Ectodermal cell (in vitro differentiated cells): ENCODE results near the gene BACE1-AS.
"Not testable (repeated sequence)": the region's sequence is repeated elsewhere in the genome, so short reads cannot be mapped to it uniquely, and the experiment has no call there.

ENCODE experiments used
- H3K27ac ChIP-seq: 2 replicates; pipeline ENCODE4 v1.7.0; 2013; ENCODE audit warnings: mild to moderate bottlenecking, low read depth, low read length; ENCODE audit not compliant: insufficient read depth, poor library complexity, severe bottlenecking
- H3K27me3 ChIP-seq: 2 replicates; pipeline ENCODE4 v1.7.0; 2013; ENCODE audit warnings: mild to moderate bottlenecking, low read length; ENCODE audit not compliant: insufficient read depth, control insufficient read depth, poor library complexity, severe bottlenecking
- H3K36me3 ChIP-seq: one replicate; pipeline ENCODE4 v1.7.0; 2013; ENCODE audit warnings: low read length; ENCODE audit not compliant: control insufficient read depth, insufficient read depth
- H3K4me1 ChIP-seq: one replicate; pipeline ENCODE4 v1.7.0; 2013; ENCODE audit warnings: low read length; ENCODE audit not compliant: control insufficient read depth, insufficient read depth
- H3K4me3 ChIP-seq: 2 replicates; pipeline ENCODE4 v1.7.0; 2013; ENCODE audit warnings: low read depth, low read length, control low read depth; ENCODE audit not compliant: insufficient read depth
- H3K9me3 ChIP-seq: 2 replicates; pipeline ENCODE4 v1.7.0; 2013; ENCODE audit warnings: mild to moderate bottlenecking, low read length, moderate library complexity; ENCODE audit not compliant: control insufficient read depth
- WGBS, 2 experiments: methylation state at CpG; one replicate each; pipeline ENCODE4 v1.1.7; 2013; ENCODE audit warnings: missing lambda C conversion rate in 2 of 2; 5-methylcytosine and 5-hydroxymethylcytosine counted together

BACE1-AS gene

GRCh38 chr11:117269856-117270255, 21.3 kb upstream of the BACE1-AS start:
- H3K9me3 ChIP-seq = no peaks in the 10 kb centered on the region
- no peaks in the 10 kb centered on the region for H3K36me3 ChIP-seq
- H3K27me3 ChIP-seq = no peaks in the 10 kb centered on the region
- no peak overlapping the region for H3K4me3 ChIP-seq
- 94 to 95% methylated on average over 2 of the region's 2 CpGs for WGBS, 2 experiments
- H3K4me1 ChIP-seq = no peaks in the 10 kb centered on the region
- no peak overlapping the region for H3K27ac ChIP-seq

- no peaks in the 10 kb centered on the region for H3K27me3 ChIP-seq
- H3K27ac ChIP-seq = no peak overlapping the region
- H3K36me3 ChIP-seq = no peaks in the 10 kb centered on the region
- no peaks in the 10 kb centered on the region for H3K4me1 ChIP-seq
- H3K4me3 ChIP-seq = no peak overlapping the region
- no peaks in the 10 kb centered on the region for H3K9me3 ChIP-seq
- WGBS, 2 experiments = 93 to 95% methylated on average over 4 of the region's 4 CpGs
Observed at GRCh38 chr11:117271208-117271607, 19.9 kb upstream of the BACE1-AS start.

GRCh38 chr11:117272175-117272574, 19.0 kb upstream of the BACE1-AS start:
- H3K4me1 ChIP-seq, H3K36me3 ChIP-seq, H3K27ac ChIP-seq, H3K9me3 ChIP-seq, H3K27me3 ChIP-seq, H3K4me3 ChIP-seq: not testable (repeated sequence)
- 93 to 97% methylated on average over 5 of the region's 5 CpGs for WGBS, 2 experiments

- no peak overlapping the region for H3K27ac ChIP-seq
- H3K9me3 ChIP-seq = no peaks in the 10 kb centered on the region
- no peak overlapping the region for H3K4me3 ChIP-seq
- H3K27me3 ChIP-seq = no peaks in the 10 kb centered on the region
- no peaks in the 10 kb centered on the region for H3K36me3 ChIP-seq
- WGBS, 2 experiments = 91 to 93% methylated on average over 9 of the region's 9 CpGs
- H3K4me1 ChIP-seq = peaks cover 4% of the 10 kb centered on the region
Observed at GRCh38 chr11:117273550-117274289, 17.4 kb upstream of the BACE1-AS start.

GRCh38 chr11:117278347-117278746, 12.8 kb upstream of the BACE1-AS start:
- no peak overlapping the region for H3K27ac ChIP-seq

GRCh38 chr11:117279711-117280376, 11.3 kb upstream of the BACE1-AS start:
- Histone ChIP-seq H3K9me3 (no peaks in the 10 kb centered on the region), H3K36me3 (peaks cover 28% of the 10 kb centered on the region), H3K4me3 (no peak overlapping the region), H3K27me3 (no peaks in the 10 kb centered on the region), H3K27ac (no peak overlapping the region), H3K4me1 (peaks cover 5% of the 10 kb centered on the region)
- 90 to 96% methylated on average over 4 of the region's 4 CpGs for WGBS, 2 experiments

More at GRCh38 chr11:117278347-117278746, 12.8 kb upstream of the BACE1-AS start:
- WGBS, 2 experiments = 90 to 95% methylated on average over 2 of the region's 2 CpGs
- Histone ChIP-seq H3K4me1 (peaks cover 5% of the 10 kb centered on the region), H3K9me3 (no peaks in the 10 kb centered on the region), H3K4me3 (no peak overlapping the region), H3K27me3 (no peaks in the 10 kb centered on the region), H3K36me3 (peaks cover 18% of the 10 kb centered on the region)

GRCh38 chr11:117281159-117281558, 10.0 kb upstream of the BACE1-AS start:
- H3K4me1 ChIP-seq = peaks cover 5% of the 10 kb centered on the region
- no peak overlapping the region for H3K4me3 ChIP-seq
- no peaks in the 10 kb centered on the region for H3K9me3 ChIP-seq
- no peaks in the 10 kb centered on the region for H3K27me3 ChIP-seq
- WGBS, 2 experiments = 90 to 95% methylated on average over 6 of the region's 6 CpGs
- peaks cover 29% of the 10 kb centered on the region for H3K36me3 ChIP-seq
- no peak overlapping the region for H3K27ac ChIP-seq

- Histone ChIP-seq H3K9me3 (no peaks in the 10 kb centered on the region), H3K4me3 (no peak overlapping the region), H3K27ac (no peak overlapping the region), H3K4me1 (peaks cover 5% of the 10 kb centered on the region), H3K36me3 (peaks cover 29% of the 10 kb centered on the region), H3K27me3 (no peaks in the 10 kb centered on the region)
- WGBS, 2 experiments = 95 to 98% methylated on average over 7 of the region's 7 CpGs
Observed at GRCh38 chr11:117281869-117282268, 9.3 kb upstream of the BACE1-AS start.

GRCh38 chr11:117282956-117283355, 8.2 kb upstream of the BACE1-AS start:
- H3K27ac ChIP-seq = no peak overlapping the region
- WGBS, 2 experiments = 92 to 94% methylated on average over 3 of the region's 3 CpGs
- H3K4me3 ChIP-seq = no peak overlapping the region
- no peaks in the 10 kb centered on the region for H3K27me3 ChIP-seq
- peaks cover 5% of the 10 kb centered on the region for H3K4me1 ChIP-seq
- peaks cover 33% of the 10 kb centered on the region for H3K36me3 ChIP-seq
- H3K9me3 ChIP-seq = no peaks in the 10 kb centered on the region

- Histone ChIP-seq H3K27me3 (no peaks in the 10 kb centered on the region), H3K9me3 (no peaks in the 10 kb centered on the region), H3K4me3 (no peak overlapping the region), H3K27ac (no peak overlapping the region), H3K36me3 (peaks cover 43% of the 10 kb centered on the region), H3K4me1 (no peaks in the 10 kb centered on the region)
- 96% methylated on average over 2 of the region's 2 CpGs for WGBS, 2 experiments
Observed at GRCh38 chr11:117284053-117284452, 7.1 kb upstream of the BACE1-AS start.
